Panc1 (cell line): ENCODE results near the gene CNTN4. TPM values are rescaled to one million over a fixed set of nuclear protein-coding genes. Genes with fewer than 3 reads are reported as not detected.

Source experiments
- ATAC-seq: fragments of 200-7000 bp; cut with Tn5 transposase; 2 replicates; pipeline ENCODE4 v1.9.1; 2020; ENCODE audit warnings: mild to moderate bottlenecking, moderate library complexity
- BruUV-seq: library from RNA; stranded (reverse); fragments of 400-500 nt; replicated peaks from 2 replicates; lab custom pipeline; 2021; lab: Mats Ljungman, UMichigan
- CTCF ChIA-PET: fragments of 300-600 bp; sonication (Branson Sonifier 250); formaldehyde crosslinking; loops from one replicate; lab custom pipeline; 2022; ENCODE audit warnings: antibody characterized with exemption; lab: Charles Lee
- POLR2A ChIA-PET: fragments of 300-600 bp; sonication (Branson Sonifier 250); formaldehyde crosslinking; loops from one replicate; lab custom pipeline; 2022; ENCODE audit warnings: antibody characterized with exemption; lab: Charles Lee
- DNase-seq: peaks from one replicate; pipeline ENCODE4 v3.0.0-alpha.2; 2010; ENCODE audit warnings: low read depth, low spot score
- H3K27ac ChIP-seq: 2 replicates; pipeline ENCODE4 v1.5.1; 2011; ENCODE audit warnings: mild to moderate bottlenecking, low read length, inconsistent platforms
- H3K27me3 ChIP-seq: fragments of 200-500 bp; sonication (Bioruptor generic); 2 replicates; pipeline ENCODE4 v1.6.0; 2014; ENCODE audit warnings: low read length, inconsistent platforms; ENCODE audit not compliant: control insufficient read depth, insufficient read depth
- H3K36me3 ChIP-seq: fragments of 200-500 bp; sonication (Bioruptor generic); 2 replicates; pipeline ENCODE4 v1.5.1; 2014; ENCODE audit warnings: inconsistent platforms, mild to moderate bottlenecking, low read length, moderate library complexity; ENCODE audit not compliant: control insufficient read depth, insufficient read depth
- H3K4me1 ChIP-seq: 2 replicates; pipeline ENCODE4 v1.5.1; 2011; ENCODE audit warnings: inconsistent platforms, mild to moderate bottlenecking, low read length, moderate library complexity; ENCODE audit not compliant: control insufficient read depth, insufficient read depth
- H3K4me3 ChIP-seq, 2 experiments: 2 replicates each; pipeline ENCODE4 v1.5.1; 2011 to 2012; ENCODE audit warnings: low read depth in 2 of 2, low read length in 2 of 2, mild to moderate bottlenecking in 2 of 2, inconsistent platforms in 1 of 2, moderate library complexity in 1 of 2
- H3K9me3 ChIP-seq: fragments of 200-500 bp; sonication (Bioruptor generic); 2 replicates; pipeline ENCODE4 v1.5.1; 2014; ENCODE audit warnings: low read depth, mild to moderate bottlenecking, inconsistent platforms, low read length, moderate library complexity; ENCODE audit not compliant: control insufficient read depth, insufficient read depth
- CTCF ChIP-seq: fragments of 450-650 bp; IDR thresholded peaks from 2 replicates; pipeline ENCODE4 v1.5.1; 2017; ENCODE audit warnings: mild to moderate bottlenecking
- POLR2AphosphoS5 ChIP-seq: IDR thresholded peaks from 2 replicates; pipeline ENCODE4 v1.6.1; 2012; ENCODE audit warnings: mild to moderate bottlenecking, low read depth, low read length, moderate library complexity
- REST ChIP-seq, 2 experiments: IDR thresholded peaks; 2 replicates each; pipeline ENCODE4 v1.6.1; 2011 to 2012; ENCODE audit warnings: low read depth in 2 of 2, control low read depth in 1 of 2, low read length in 1 of 2, mild to moderate bottlenecking in 1 of 2, moderate library complexity in 1 of 2; ENCODE audit not compliant: insufficient read depth in 1 of 2
- SIN3A ChIP-seq: IDR thresholded peaks from 2 replicates; pipeline ENCODE4 v1.6.1; 2012; ENCODE audit warnings: low read depth, mild to moderate bottlenecking, low read length, moderate library complexity, borderline replicate concordance; ENCODE audit not compliant: insufficient read depth
- TCF7L2 ChIP-seq: IDR thresholded peaks from 2 replicates; pipeline ENCODE4 v1.6.1; 2011; ENCODE audit warnings: mild to moderate bottlenecking, low read depth, low read length, inconsistent platforms
- in situ Hi-C: cut with HindIII; loops from 2 replicates; pipeline ENCODE4 v1.10.0; 2016; ENCODE audit warnings: low sequenced_read_pairs, low pct_unique_long_range_greater_than_20kb
- intact Hi-C: fragments of 100-400 bp; cut with micrococcal nuclease; formaldehyde crosslinking; loops from one replicate; pipeline ENCODE4 v1.10.0; 2022; ENCODE audit not compliant: unreplicated experiment
- total RNA-seq: library from RNA; stranded (reverse); gene quantifications from one replicate; pipeline ENCODE4 v1.2.1, GENCODE V29; 2021; ENCODE audit not compliant: unreplicated experiment

Gene CNTN4
- total RNA-seq, 1 experiment from 2014 or later, result not detected

- no TSS peak for BruUV-seq
- in situ Hi-C loops (no loop called here), intact Hi-C loops (no loop called here)
- no peak overlapping the region for H3K4me3 ChIP-seq
- ChIA-PET POLR2A (no interaction called here), CTCF (no interaction called here)
- H3K36me3 ChIP-seq, result no peaks in the 10 kb centered on the region
- H3K4me1 ChIP-seq, result no peaks in the 10 kb centered on the region
- ATAC-seq (no peak), DNase-seq (no peak)
- H3K9me3 ChIP-seq, result no peaks in the 10 kb centered on the region
- H3K27ac ChIP-seq, result no peak overlapping the region
- no peaks in the 10 kb centered on the region for H3K27me3 ChIP-seq
- TF ChIP-seq REST (IDR thresholded peaks at IDR 0.05; ENCODE audit: insufficient read depth in 1 of 2, low read depth in 2 of 2, low read length in 1 of 2) (no peak), SIN3A (no peak), CTCF (no peak), TCF7L2 (no peak), POLR2AphosphoS5 (no peak)
These were observed 885.6 kb downstream of the CNTN4 start for GRCh38 chr3:2984005-2984830.

GRCh38 chr3:2984831-2985220 is 886.2 kb downstream of the CNTN4 start:
- intact Hi-C loops (no loop called here), in situ Hi-C loops (no loop called here)
- Histone ChIP-seq H3K9me3 (no peaks in the 10 kb centered on the region), H3K4me3 (no peak overlapping the region), H3K27me3 (no peaks in the 10 kb centered on the region), H3K4me1 (no peaks in the 10 kb centered on the region), H3K27ac (no peak overlapping the region), H3K36me3 (no peaks in the 10 kb centered on the region)
- ATAC-seq (no peak), DNase-seq (no peak)
- TF ChIP-seq REST (IDR thresholded peaks at IDR 0.05; ENCODE audit: insufficient read depth in 1 of 2, low read depth in 2 of 2, low read length in 1 of 2) (no peak), CTCF (no peak), SIN3A (no peak), POLR2AphosphoS5 (no peak), TCF7L2 (no peak)
- POLR2A ChIA-PET, result no interaction called here
- BruUV-seq, result no TSS peak
- CTCF ChIA-PET, result no interaction called here
